Upper lobe of left lung (tissue), 4 donors: Measurements from ENCODE around the gene GRK3.
"Not testable (repeated sequence)": the region's sequence is repeated elsewhere in the genome, so short reads cannot be mapped to it uniquely, and the experiment has no call there.

Source experiments
- CTCF ChIP-seq, 6 experiments: fragments of 450-650 bp in 4 of 6; fragments of 200-600 bp in 2 of 6; sonication (generic) in 2 of 6; IDR thresholded peaks; one replicate each; pipeline ENCODE4 v1.5.1; 2016 to 2019; ENCODE audit warnings: antibody characterized with exemption in 6 of 6
- EP300 ChIP-seq, 4 donors: sonication (generic); formaldehyde crosslinking; IDR thresholded peaks; one replicate each; pipeline ENCODE4 v1.5.1; 2017; ENCODE audit warnings: antibody characterized with exemption in 4 of 4, control low read depth in 2 of 4
- POLR2AphosphoS5 ChIP-seq, 2 donors: sonication (generic); formaldehyde crosslinking; IDR thresholded peaks; one replicate each; pipeline ENCODE4 v1.5.1; 2017; ENCODE audit warnings: antibody characterized with exemption in 2 of 2

- TF ChIP-seq CTCF, EP300, POLR2AphosphoS5 (IDR thresholded peaks at IDR 0.05): not testable (repeated sequence)
Measured at GRCh38 chr22:25593323-25593722, 28.8 kb downstream of the GRK3 start.
